ENCODE results near the gene CAMK1D. TPM values are rescaled to one million over a fixed set of nuclear protein-coding genes. Genes with fewer than 3 reads are reported as not detected.

The CAMK1D gene
- total RNA-seq, 1 experiment from 2014 or later = 10.2 TPM

DNA sequence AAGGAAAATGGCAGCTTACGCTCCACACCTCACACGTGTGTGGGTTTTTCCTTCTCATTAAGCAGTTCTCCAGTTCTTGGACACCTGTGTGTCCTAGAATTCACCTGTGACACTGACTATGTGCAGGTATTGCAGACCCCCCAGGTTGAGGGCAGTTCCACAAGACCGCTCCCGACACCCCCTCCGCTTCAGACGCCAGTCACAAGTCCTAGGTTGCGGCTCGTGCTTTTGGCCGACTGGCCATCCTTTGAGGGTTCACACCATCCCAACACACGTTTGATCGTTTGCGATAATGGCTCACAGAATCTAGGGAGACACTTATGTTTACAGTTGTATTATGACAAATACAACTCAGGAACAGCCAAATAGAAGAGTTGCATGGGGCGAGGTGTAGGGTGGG is 44.5 kb downstream of the CAMK1D start:
- TF ChIP-seq HMGXB4 (CRISPR knock-in tag; IDR thresholded peaks at IDR 0.05) = no peak
- TF ChIP-seq E2F1 (CRISPR knock-in tag; IDR thresholded peaks at IDR 0.05) = no peak
- TF ChIP-seq, protein P1, sequence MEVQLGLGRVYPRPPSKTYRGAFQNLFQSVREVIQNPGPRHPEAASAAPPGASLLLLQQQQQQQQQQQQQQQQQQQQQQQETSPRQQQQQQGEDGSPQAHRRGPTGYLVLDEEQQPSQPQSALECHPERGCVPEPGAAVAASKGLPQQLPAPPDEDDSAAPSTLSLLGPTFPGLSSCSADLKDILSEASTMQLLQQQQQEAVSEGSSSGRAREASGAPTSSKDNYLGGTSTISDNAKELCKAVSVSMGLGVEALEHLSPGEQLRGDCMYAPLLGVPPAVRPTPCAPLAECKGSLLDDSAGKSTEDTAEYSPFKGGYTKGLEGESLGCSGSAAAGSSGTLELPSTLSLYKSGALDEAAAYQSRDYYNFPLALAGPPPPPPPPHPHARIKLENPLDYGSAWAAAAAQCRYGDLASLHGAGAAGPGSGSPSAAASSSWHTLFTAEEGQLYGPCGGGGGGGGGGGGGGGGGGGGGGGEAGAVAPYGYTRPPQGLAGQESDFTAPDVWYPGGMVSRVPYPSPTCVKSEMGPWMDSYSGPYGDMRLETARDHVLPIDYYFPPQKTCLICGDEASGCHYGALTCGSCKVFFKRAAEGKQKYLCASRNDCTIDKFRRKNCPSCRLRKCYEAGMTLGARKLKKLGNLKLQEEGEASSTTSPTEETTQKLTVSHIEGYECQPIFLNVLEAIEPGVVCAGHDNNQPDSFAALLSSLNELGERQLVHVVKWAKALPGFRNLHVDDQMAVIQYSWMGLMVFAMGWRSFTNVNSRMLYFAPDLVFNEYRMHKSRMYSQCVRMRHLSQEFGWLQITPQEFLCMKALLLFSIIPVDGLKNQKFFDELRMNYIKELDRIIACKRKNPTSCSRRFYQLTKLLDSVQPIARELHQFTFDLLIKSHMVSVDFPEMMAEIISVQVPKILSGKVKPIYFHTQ (CRISPR knock-in tag; IDR thresholded peaks at IDR 0.05) = no peak
- TF ChIP-seq, protein P2, sequence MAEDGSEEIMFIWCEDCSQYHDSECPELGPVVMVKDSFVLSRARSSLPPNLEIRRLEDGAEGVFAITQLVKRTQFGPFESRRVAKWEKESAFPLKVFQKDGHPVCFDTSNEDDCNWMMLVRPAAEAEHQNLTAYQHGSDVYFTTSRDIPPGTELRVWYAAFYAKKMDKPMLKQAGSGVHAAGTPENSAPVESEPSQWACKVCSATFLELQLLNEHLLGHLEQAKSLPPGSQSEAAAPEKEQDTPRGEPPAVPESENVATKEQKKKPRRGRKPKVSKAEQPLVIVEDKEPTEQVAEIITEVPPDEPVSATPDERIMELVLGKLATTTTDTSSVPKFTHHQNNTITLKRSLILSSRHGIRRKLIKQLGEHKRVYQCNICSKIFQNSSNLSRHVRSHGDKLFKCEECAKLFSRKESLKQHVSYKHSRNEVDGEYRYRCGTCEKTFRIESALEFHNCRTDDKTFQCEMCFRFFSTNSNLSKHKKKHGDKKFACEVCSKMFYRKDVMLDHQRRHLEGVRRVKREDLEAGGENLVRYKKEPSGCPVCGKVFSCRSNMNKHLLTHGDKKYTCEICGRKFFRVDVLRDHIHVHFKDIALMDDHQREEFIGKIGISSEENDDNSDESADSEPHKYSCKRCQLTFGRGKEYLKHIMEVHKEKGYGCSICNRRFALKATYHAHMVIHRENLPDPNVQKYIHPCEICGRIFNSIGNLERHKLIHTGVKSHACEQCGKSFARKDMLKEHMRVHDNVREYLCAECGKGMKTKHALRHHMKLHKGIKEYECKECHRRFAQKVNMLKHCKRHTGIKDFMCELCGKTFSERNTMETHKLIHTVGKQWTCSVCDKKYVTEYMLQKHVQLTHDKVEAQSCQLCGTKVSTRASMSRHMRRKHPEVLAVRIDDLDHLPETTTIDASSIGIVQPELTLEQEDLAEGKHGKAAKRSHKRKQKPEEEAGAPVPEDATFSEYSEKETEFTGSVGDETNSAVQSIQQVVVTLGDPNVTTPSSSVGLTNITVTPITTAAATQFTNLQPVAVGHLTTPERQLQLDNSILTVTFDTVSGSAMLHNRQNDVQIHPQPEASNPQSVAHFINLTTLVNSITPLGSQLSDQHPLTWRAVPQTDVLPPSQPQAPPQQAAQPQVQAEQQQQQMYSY (CRISPR knock-in tag; IDR thresholded peaks at IDR 0.05) = no peak
- TF ChIP-seq FOXJ3 (CRISPR knock-in tag; IDR thresholded peaks at IDR 0.05; ENCODE audit: borderline replicate concordance) = no peak
- no peak for TF ChIP-seq ZSCAN18 (CRISPR knock-in tag; IDR thresholded peaks at IDR 0.05)
- no peak for TF ChIP-seq JUN (CRISPR knock-in tag; IDR thresholded peaks at IDR 0.05)
- TF ChIP-seq, protein P3, sequence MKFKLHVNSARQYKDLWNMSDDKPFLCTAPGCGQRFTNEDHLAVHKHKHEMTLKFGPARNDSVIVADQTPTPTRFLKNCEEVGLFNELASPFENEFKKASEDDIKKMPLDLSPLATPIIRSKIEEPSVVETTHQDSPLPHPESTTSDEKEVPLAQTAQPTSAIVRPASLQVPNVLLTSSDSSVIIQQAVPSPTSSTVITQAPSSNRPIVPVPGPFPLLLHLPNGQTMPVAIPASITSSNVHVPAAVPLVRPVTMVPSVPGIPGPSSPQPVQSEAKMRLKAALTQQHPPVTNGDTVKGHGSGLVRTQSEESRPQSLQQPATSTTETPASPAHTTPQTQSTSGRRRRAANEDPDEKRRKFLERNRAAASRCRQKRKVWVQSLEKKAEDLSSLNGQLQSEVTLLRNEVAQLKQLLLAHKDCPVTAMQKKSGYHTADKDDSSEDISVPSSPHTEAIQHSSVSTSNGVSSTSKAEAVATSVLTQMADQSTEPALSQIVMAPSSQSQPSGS (CRISPR knock-in tag; IDR thresholded peaks at IDR 0.05; ENCODE audit: borderline replicate concordance, low read depth) = no peak
- TF ChIP-seq ZNF232 (CRISPR knock-in tag; IDR thresholded peaks at IDR 0.05) = no peak
- no peak for TF ChIP-seq TCF7 (CRISPR knock-in tag; IDR thresholded peaks at IDR 0.05; ENCODE audit: low read depth)
- TF ChIP-seq, protein P4, sequence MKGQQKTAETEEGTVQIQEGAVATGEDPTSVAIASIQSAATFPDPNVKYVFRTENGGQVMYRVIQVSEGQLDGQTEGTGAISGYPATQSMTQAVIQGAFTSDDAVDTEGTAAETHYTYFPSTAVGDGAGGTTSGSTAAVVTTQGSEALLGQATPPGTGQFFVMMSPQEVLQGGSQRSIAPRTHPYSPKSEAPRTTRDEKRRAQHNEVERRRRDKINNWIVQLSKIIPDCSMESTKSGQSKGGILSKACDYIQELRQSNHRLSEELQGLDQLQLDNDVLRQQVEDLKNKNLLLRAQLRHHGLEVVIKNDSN (CRISPR knock-in tag; IDR thresholded peaks at IDR 0.05) = no peak
- TF ChIP-seq, protein P5, sequence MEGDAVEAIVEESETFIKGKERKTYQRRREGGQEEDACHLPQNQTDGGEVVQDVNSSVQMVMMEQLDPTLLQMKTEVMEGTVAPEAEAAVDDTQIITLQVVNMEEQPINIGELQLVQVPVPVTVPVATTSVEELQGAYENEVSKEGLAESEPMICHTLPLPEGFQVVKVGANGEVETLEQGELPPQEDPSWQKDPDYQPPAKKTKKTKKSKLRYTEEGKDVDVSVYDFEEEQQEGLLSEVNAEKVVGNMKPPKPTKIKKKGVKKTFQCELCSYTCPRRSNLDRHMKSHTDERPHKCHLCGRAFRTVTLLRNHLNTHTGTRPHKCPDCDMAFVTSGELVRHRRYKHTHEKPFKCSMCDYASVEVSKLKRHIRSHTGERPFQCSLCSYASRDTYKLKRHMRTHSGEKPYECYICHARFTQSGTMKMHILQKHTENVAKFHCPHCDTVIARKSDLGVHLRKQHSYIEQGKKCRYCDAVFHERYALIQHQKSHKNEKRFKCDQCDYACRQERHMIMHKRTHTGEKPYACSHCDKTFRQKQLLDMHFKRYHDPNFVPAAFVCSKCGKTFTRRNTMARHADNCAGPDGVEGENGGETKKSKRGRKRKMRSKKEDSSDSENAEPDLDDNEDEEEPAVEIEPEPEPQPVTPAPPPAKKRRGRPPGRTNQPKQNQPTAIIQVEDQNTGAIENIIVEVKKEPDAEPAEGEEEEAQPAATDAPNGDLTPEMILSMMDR (IDR thresholded peaks at IDR 0.05) = no peak
- no peak for TF ChIP-seq ATF1 (CRISPR knock-in tag; IDR thresholded peaks at IDR 0.05)
- no peak for TF ChIP-seq E2F4 (CRISPR knock-in tag; IDR thresholded peaks at IDR 0.05; ENCODE audit: borderline replicate concordance, low read depth)
- no peak for TF ChIP-seq ZNF219 (CRISPR knock-in tag; IDR thresholded peaks at IDR 0.05; ENCODE audit: borderline replicate concordance)
- TF ChIP-seq ERG (CRISPR knock-in tag; IDR thresholded peaks at IDR 0.05) = no peak
- no peak for TF ChIP-seq ESRRA (CRISPR knock-in tag; IDR thresholded peaks at IDR 0.05; ENCODE audit: borderline replicate concordance)
- no peak for TF ChIP-seq ZNF396 (CRISPR knock-in tag; IDR thresholded peaks at IDR 0.05; ENCODE audit: borderline replicate concordance)
- TF ChIP-seq ZNF138 (CRISPR knock-in tag; conservative IDR thresholded peaks at IDR 0.05) = no peak
- TF ChIP-seq ZBTB21 (CRISPR knock-in tag; IDR thresholded peaks at IDR 0.05; ENCODE audit: borderline replicate concordance) = no peak
- CTCF ChIA-PET = no interaction called here
- POLR2A ChIA-PET = no interaction called here

More for the DNA sequence above, 44.5 kb downstream of the CAMK1D start:
- H3K27ac Mint-ChIP-seq = no peak overlapping the region
- H3K36me3 Mint-ChIP-seq = no peaks in the 10 kb centered on the region
- DNase-seq (ENCODE audit: low spot score) (no peak), ATAC-seq (no peak)
- H3K4me1 Mint-ChIP-seq = peaks cover 25% of the 10 kb centered on the region
- H3K27me3 Mint-ChIP-seq (ENCODE audit: low read depth) = no peaks in the 10 kb centered on the region
- peaks cover under 1% of the 10 kb centered on the region; the same call in 1 of the 2 replicates for H3K9me3 Mint-ChIP-seq
- no peak overlapping the region for H3K4me3 Mint-ChIP-seq

All from WTC11 (cell line).